Measurements from ENCODE around the gene PNMA1.

Gene PNMA1

DNA sequence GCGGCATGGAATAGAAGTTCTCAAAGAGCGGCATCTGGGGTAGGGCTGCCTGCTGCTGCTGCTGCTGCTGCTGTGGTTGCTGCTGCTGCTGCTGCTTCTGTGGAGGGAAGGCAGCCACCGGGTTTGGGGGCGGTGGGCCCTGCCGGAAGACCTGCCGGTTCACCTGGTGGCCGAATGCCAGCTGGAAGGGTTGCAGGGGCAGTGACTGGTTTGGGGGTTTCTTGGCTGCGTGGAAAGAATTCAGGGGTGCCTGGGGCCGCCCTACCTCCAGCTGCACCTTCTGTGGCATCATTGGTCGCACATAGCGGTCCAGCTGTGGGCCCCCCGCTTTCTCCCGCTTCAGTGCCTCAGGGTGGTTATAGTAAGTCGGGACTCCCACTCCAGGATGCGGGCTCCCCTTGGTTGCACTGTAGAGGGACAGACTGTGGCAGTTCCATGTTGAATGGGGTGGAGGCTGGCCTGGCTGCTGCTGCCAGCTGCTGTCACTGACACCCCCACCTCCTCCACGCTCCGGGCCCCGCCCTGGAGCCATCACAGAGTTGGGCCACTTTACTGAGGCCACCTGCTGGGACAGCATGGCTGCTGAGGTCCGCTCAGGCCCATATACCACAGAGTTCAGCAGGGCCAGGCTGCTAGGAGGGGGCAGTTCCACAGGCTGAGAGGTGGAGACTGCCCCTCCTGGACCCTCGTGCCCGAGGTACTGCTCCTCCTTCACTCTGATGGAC lies 25.2 kb upstream of the PNMA1 start:
- no peak overlapping the region for H3K4me3 ChIP-seq (ENCODE audit: low read depth, low read length)

DNA sequence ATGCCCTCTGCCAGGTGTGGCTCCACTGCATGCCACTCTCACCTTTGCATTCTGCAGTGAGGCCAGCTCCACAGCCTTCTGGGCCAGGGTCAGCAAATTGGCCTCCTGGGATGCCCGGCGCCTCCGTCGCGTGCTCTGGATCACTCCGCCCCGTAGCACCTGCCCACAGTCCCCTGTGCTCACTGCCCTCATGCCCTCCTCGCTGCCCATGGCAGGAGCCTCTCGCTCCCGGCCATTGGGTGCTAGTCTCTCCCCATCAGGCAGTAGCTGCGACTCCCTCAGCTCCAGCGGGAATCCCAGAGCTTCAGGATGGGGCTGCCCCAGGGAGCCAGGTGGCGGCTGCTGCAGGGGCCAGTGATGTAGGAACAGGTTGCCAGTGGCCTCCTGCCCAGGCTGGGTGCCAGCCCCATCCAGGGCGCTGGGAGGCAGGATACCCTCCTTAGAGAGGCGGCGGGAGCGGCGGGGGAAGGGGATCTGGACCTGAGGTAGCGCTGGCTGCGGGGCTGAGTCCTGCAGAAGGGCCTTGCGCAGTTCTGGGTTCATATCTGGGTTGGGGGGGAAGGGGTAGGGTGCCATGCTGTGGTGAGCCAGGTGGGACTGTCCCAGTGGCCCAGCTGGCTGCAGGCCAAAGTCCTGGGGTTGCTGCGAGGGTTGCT lies 24.5 kb upstream of the PNMA1 start:
- H3K4me3 ChIP-seq (ENCODE audit: low read depth, low read length) = no peak overlapping the region

DNA sequence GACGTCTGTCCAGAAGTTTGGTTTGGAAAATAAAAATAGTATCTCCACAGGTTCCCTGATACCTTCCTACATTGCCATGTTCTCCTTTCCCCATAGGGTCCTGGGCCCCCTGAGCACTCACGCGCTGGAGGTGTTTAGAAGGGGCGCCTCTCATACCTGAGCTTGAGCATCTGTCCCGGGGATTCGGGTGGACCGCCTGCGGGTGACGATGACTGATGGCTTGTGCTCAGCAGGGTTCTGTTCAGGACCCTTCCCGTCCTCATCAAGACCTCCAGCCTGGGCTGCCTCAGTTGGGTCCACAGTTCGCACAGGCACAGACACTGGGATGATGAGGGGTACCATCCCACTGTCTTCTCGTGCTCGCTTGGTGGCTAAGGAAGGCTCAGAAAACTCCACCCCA lies 22.7 kb upstream of the PNMA1 start:
- no peak overlapping the region for H3K4me3 ChIP-seq (ENCODE audit: low read depth, low read length)

DNA sequence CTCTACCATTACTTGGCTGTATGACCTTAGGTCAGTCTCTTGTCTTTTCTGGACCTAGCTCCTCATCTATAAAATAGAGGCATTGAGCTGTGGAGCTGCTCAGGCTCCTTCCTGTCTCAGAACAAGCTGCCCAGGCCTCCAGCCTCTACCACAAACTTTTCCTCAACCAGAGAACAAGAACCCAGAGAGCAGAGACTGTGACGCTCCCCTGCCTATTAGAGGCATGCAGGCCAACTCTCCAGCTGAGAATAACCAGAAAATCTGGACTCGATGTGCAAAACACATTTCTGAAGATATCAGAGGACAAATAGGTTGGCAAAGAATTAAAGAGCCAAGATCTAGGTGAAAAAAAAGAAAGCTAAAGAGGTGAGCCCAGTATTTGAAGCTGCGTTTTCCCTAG lies 17.8 kb upstream of the PNMA1 start:
- H3K4me3 ChIP-seq (ENCODE audit: low read depth, low read length) = no peak overlapping the region

DNA sequence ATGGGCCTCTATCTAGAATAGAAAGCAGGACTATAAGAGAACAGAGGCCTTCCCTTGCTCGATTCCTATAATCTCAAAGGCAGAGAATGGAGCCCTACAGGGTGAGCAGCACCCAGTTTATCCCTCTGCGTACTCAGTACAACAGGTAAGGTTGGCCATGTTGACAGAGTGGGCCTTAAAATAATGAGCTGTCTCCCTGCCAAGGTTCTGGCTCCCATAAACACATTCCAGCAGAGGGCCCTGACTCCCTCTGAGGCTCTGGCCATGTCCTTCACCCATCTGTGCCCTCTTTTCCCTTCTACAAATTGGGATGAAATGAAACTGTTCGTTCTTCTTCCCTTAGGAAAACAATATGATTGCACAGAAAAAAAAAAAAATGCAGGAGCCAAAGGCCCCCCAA lies 16.9 kb upstream of the PNMA1 start:
- H3K4me3 ChIP-seq (ENCODE audit: low read depth, low read length) = no peak overlapping the region

DNA sequence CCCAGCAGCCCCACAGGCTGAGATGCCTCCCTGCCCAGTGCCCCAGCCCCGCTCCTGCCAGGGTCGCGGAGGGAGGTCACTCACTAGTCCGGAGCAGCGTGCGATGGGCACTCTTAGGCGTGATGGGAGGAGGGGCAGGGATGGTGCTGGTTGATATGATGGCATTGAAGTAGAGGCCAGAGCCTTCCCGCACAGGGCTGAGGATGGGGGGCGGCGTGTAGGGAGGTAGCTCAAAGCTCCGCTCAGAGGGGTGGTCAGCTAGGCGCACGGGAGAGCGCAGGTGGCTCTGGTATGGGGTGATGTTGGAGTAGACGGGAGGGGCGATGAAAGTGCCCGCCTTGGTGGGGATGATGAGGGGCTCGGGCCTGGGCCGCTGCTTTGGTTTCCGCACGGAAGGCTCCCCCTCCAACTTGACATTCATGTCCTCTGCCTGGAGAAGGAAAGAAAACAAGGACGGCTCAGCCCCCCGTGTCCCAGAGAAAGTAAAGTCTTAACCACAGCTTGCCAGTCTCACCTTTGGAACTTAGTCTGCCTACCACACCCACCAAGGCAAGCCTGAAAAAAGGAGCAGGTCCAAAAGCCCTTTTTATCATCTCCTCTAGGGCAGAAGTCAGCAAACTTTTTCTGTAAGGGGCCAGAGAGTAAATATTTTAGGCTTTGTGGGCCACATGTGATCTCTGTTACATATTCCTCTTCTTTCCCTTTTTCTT lies 15.5 kb upstream of the PNMA1 start:
- H3K4me3 ChIP-seq (ENCODE audit: low read depth, low read length) = no peak overlapping the region

DNA sequence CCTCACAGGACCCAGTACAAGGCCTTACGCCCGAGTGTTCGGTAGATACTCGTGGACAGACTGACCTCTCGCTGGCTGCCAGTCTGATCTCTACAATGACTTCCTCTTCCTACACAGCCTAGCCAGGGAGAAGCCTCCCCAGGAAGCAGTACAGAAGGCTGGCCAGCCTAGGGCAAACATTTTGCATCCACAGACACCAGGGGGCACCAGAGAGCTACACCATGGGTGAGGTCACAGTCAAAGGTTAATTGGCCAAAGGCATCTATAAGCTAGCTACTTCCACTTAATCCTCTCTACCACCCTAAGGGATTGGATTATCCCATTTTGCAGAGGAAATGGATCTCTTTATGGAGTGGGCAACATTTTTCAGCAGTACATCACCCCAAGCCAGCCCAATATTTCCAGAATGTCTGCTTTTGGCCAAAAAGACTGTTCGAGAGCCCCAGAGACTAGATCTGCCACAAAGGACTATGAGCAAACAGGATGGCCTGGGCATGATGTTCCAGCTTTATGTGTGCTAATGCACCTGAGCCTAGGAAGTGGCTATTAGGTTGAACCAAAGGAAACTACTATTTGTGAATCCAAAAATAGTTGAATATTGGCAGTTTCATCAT lies 14.6 kb upstream of the PNMA1 start:
- no peak overlapping the region for H3K4me3 ChIP-seq (ENCODE audit: low read depth, low read length)

DNA sequence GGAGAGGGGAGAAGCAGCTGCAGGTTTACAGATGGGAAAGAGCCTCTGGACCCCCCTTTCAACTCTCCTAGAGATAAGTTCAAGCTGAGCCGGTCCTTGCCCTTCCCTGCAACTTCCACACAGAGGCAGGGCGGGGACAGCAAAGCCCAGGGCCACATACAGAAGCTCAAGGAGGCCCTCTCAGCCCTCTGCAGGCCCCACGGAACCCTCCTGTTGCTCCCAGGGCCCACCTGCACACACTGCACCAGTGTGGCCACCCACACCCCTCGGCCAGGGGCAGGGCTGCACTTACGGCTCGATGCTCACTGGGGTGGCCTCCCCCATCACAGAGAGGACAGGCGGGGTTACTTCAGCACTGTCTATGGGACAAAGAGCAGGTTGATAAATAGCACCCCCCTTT lies 13.0 kb upstream of the PNMA1 start:
- H3K4me3 ChIP-seq (ENCODE audit: low read depth, low read length) = no peak overlapping the region

DNA sequence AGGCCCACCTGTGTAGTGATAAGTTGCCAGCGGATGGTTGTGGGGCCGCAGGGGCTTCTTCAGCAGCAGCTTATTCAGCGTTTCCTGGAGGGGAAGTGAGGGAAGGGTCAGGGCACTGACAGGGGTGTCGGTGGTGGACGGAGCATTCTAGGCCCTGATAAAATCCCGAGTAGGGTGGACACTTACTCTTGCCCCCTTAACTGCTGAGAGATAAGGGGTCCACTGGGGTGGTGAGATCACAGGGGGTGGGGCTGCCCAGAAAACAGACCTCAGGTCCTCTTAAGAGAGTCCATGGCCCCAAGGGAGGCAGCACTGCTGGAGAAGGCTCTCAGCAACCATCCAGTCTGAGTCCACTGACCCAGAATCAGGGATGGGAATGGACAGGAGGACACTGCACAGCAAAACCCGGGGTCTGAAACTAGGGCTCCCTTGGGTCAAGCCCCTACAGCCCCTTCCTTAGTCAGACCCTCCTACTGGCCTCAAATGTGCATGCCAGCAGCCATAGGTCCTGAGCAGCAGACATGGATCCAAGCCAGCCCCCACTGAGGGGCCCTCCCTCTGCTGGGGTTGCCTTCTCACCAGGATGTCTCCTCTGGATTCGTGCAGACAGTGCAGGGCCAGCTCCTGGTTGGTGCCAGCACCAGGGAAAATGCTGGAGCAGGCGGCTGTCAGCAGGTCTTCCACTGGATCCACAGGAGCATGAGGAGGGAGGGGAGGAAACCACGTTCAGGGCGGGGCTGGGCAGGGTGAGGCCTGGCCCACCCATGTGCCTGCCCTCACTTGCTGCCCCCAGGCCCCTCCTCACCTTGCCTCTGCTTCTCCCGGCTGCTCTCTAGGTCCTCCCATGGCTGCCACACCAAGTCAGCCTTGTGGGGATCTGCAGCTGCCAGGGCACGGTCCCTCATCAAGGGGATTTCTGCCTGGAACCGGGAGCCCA lies 12.1 kb upstream of the PNMA1 start:
- H3K4me3 ChIP-seq (ENCODE audit: low read depth, low read length) = no peak overlapping the region

DNA sequence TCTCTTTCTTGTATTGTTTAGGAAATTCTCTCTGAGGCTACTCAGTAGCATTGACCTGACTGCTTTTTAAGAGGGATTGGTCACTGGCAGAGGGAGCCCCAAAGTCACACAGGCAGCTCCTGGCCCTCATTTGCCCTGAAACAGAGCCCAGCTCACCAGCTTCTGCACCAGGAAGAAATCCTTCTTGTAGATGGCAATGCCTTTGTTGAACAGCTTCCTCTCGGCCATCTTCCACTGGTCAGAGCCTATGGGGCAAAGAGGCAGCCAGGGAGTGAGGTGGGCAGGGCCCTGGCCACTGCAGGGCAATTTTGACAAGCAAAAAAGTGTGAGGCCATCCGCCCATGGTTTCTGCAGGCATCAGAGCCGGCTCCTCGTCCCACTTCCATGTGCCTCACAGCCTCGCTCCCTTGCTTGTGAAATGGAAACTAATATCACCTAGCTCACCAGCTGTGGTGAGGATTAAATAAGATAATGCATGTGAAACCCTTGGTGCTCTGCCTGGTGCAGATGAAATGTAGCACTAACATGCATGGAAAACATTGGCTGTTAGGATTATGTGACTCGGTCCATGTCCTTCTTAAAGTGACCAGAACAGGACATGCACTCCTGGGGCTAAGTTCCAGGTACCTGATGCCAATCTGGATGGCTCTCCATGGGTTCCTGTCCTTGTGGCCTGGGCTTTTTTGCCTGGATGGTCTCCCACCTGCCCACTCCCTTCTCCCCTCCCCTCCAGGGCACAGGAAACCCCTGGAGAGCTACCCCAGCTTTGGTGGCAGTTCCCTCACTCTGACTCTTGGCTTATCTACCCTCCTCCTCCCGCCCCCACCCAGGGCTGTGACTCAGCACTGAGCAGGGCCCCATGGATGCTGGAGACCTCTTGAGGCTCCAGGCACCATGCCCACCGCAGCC lies 11.2 kb upstream of the PNMA1 start:
- H3K4me3 ChIP-seq (ENCODE audit: low read depth, low read length) = no peak overlapping the region

DNA sequence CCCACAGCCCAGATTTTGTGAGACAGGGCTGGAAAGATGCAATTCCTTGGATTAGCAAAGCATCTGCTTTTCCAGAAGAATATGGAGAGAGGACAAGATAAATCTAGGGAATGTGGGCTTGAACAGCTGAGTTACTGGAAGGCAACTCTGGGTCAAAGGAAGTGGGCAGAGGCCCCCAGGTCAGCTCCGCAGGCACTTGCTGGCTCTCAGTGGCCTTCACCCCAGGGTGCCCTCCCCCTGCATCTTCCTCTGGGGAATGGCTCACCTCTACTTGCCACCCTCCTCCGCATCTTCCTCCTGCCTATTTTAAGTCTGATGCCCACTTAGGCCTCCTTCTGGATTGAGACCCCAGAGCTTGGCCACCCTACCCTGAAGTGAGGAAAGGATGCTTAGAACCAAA lies 10.5 kb upstream of the PNMA1 start:
- no peak overlapping the region for H3K4me3 ChIP-seq (ENCODE audit: low read depth, low read length)

DNA sequence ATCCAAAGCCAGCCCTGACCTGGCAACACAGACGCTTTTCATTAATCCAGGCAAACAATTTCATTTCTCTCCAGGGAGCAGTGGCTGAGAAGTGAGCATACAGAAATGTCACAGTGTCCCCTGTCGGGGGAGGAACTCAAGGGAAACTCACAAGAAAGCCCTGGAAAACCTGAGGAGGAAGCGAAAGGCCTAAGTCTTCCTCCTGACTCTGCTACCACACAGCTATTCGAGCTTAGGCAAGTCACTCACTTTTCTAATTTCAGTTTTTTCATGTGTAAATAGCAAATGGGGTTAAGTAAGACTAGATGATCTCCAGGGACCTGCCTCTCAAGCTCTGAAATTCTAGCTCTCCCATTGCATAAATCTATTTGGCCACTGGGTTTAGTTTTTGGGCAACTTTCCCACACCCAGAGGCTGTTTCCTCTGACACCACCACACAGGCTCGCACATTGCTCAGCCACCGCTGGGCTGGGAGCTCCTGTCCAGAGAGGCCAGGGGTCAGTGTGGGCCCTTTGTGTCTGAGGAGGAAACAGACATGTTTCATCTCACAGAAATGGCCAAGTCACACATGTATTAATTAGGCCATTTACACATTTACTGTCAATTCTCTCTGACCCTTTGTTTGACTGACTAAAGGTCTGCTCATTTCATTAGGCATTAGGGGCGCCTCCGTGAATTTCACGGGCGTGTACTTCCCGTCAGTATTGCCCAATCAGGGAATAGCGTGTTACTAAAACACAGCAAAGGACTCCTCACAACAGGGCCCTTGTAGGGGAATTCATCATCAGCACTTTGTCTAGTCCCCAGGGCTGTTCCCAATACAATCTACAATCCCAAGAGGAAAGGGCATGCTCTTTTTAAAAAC lies 9.8 kb upstream of the PNMA1 start:
- no peak overlapping the region for H3K4me3 ChIP-seq (ENCODE audit: low read depth, low read length)

DNA sequence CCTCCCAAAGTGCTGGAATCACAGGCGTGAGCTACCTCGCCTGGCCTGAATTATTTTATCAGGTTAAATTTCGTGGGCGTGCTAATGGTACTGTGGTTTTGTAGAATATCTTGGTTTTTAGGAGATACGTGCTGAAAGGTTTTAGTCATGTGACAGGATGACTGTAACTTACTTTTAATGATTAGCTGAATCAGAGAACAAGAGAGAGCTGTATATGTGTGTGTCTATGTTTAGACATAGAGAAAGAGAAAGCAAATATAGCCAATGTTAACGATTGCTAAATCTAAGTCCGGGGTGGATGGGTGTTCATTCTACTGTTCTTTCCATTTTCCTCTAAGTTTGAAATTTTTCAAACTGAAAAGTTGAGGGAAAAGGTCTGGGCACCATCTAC lies 9.2 kb upstream of the PNMA1 start:
- H3K4me3 ChIP-seq (ENCODE audit: low read depth, low read length) = no peak overlapping the region

DNA sequence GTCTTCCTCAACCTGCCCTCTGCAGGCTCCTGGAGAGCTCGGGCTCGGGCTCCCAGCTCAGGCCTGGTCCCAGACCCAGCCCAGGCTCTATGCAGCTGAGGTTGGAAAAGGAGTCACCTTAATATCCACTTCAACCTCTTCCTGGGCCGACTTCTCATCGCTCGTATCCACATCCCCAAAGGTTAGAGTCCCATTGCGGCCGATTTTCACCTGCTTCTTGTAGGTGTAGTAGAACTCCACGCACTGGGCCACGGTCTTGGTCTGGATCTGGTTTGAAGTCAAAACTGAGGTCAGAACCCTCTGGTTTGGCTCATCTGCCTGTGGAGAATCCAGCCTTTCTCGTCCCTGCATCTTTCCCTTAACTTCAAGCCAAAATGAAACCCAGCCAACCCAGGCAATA lies 8.4 kb upstream of the PNMA1 start:
- no peak overlapping the region for H3K4me3 ChIP-seq (ENCODE audit: low read depth, low read length)

DNA sequence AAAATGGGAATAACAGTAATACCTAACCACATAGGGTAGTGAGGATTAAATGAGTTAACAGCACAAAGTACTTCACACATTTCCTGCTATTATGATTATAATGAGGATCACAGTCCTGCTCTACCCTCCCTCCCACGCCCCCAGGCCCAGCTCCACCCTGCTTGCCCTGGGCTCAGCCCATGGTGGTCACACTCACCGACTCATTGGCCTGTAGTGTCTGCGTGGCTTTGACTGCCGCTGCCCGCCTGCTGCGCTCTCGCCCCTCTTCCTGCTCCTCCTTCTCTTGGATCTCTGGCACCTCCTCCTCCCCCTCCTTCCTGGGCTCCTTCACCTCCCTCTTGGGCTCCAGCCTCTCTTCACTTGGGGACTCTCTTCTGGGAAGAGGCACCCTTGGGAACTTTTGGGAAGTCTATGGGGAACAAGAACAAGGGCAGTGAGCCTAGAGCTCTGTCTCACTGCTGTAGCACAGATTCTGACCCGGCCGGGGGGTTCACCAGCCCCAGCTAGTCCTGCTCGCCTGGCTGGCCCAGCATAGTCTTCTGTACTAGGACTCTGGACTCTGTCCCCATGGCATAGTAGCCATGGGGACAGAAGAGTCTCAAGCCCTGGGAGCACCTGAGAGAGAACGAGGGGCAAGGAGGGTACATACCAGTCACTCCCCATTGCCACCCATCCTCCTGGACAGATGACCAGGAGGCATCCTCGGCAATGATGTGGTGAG lies 7.1 kb upstream of the PNMA1 start:
- H3K4me3 ChIP-seq (ENCODE audit: low read depth, low read length) = no peak overlapping the region

DNA sequence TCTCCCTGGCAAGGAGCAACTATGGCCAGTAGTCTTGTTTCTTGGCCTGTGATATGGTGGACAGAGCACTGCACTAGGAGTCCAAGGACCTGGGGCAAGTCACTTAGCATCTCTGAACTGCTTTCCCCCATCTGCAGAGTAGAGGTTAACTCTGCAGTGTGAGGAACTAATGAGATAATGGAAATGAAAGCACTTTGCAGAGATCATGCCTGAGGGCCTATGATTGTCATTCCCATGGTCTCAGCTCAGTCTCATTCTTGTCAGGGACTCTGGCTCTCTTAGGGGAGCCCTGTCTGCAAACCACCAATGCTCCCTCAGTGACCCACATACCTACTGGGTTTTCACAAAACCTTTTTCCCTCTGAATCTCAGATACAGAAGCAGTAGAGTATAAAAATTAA lies 6.5 kb upstream of the PNMA1 start:
- H3K4me3 ChIP-seq (ENCODE audit: low read depth, low read length) = no peak overlapping the region

DNA sequence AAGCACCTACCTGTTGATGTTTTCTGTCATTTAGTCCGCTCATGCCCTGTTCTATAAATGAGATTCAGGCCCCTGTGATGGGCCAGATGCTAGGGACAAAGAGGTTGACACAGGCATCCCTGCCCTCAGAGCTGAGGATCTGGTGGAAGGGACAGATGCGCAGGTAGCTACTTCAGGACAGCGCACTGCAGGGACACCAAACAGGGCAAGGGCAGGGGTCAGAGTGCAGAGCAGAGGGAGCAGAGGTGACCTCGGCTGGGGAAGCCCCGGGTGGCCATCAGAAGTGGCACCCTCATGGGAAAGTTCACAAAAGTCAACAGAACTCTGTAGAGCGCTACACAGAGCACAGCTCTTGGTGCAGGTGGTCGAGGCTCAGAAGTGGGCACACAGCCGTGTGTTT lies 5.6 kb upstream of the PNMA1 start:
- no peak overlapping the region for H3K4me3 ChIP-seq (ENCODE audit: low read depth, low read length)

DNA sequence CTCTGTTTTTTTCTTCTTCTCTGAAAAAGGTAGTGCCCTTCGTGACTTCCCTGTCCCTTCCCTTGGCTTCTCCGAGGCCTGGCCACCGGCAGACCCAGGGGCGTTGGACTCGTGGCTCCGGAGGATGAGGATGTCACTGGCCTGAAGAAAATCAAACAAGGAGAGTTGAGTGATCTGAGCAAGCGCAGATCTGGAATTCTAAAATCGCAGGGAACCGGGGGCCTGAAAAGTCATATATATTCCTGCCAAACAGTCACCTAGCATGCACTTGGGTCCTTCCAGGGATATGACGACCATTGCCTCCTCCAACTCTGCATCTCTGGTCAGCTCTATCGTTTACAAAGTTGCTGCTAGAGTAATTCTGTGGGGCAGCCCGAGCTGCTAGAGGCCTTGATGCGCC lies 5.2 kb upstream of the PNMA1 start:
- no peak overlapping the region for H3K4me3 ChIP-seq (ENCODE audit: low read depth, low read length)
